Iris pigment epithelial cell (primary cell): ENCODE data around the gene MYH7B.
A peak's percentile ranks its signal among the peaks of the same experiment; 100 is the strongest.

Source experiments
- DNase-seq: peaks from one replicate; pipeline ENCODE4 v3.0.0-alpha.2; 2011; ENCODE audit warnings: low read depth

Gene MYH7B

GRCh38 chr20:34945315-34946077 is 10.2 kb upstream of the MYH7B start:
- peak; percentile 40 for DNase-seq

GRCh38 chr20:34946661-34947060 is 9.0 kb upstream of the MYH7B start:
- peak; percentile 87 for DNase-seq

- DNase-seq, result no peak
These were observed 8.3 kb upstream of the MYH7B start for GRCh38 chr20:34947336-34947735.

GRCh38 chr20:34948030-34948429 is 7.6 kb upstream of the MYH7B start:
- DNase-seq, result peak; percentile 92

- no peak for DNase-seq
These were observed 6.5 kb upstream of the MYH7B start for GRCh38 chr20:34949120-34949519.

GRCh38 chr20:34951252-34951651 is 4.4 kb upstream of the MYH7B start:
- no peak for DNase-seq

- no peak for DNase-seq
These were observed 4.0 kb upstream of the MYH7B start for GRCh38 chr20:34951652-34952051.

- DNase-seq, result peak; percentile 51
These were observed 3.0 kb upstream of the MYH7B start for GRCh38 chr20:34952671-34953070.

- no peak for DNase-seq
These were observed 1.7 kb upstream of the MYH7B start for GRCh38 chr20:34953960-34954359.

GRCh38 chr20:34954904-34955230 is 801 bp upstream of the MYH7B start:
- DNase-seq, result peak; percentile 39

- no peak for DNase-seq
These were observed 382 bp downstream of the MYH7B start for GRCh38 chr20:34956041-34956458.

GRCh38 chr20:34956751-34957472 is 1.2 kb downstream of the MYH7B start:
- DNase-seq, result no peak

- DNase-seq, result no peak
These were observed 8.8 kb downstream of the MYH7B start for GRCh38 chr20:34964486-34964885.

- no peak for DNase-seq
These were observed 9.4 kb downstream of the MYH7B start for GRCh38 chr20:34965051-34965450.

- DNase-seq, result no peak
These were observed 11.8 kb downstream of the MYH7B start for GRCh38 chr20:34967421-34967820.

GRCh38 chr20:34968042-34968775 is 12.5 kb downstream of the MYH7B start:
- DNase-seq, result no peak

GRCh38 chr20:34970193-34970840 is 14.6 kb downstream of the MYH7B start:
- DNase-seq, result no peak

GRCh38 chr20:34970846-34971560 is 15.3 kb downstream of the MYH7B start:
- DNase-seq, result no peak

GRCh38 chr20:34971561-34972235 is 16.0 kb downstream of the MYH7B start:
- DNase-seq, result no peak

GRCh38 chr20:34974246-34974645 is 18.6 kb downstream of the MYH7B start:
- no peak for DNase-seq

GRCh38 chr20:34976286-34976685 is 20.6 kb downstream of the MYH7B start:
- DNase-seq, result no peak
